Endothelial cell of umbilical vein (primary cell): ENCODE measurements around the gene UEVLD. TPM values are rescaled to one million over a fixed set of nuclear protein-coding genes. Genes with fewer than 3 reads are reported as not detected.

Experiments
- BruUV-seq: library from RNA; stranded (reverse); fragments of 400-500 nt; replicated peaks from 2 replicates; lab custom pipeline; 2021; lab: Mats Ljungman, UMichigan
- CTCF ChIA-PET: fragments of 300-600, 350-600 bp; sonication (Branson Sonifier 250); formaldehyde crosslinking; loops from one replicate; lab custom pipeline; 2021; ENCODE audit warnings: antibody characterized with exemption, inconsistent platforms; lab: Charles Lee
- POLR2A ChIA-PET: fragments of 300-600, 350-600 bp; sonication (Branson Sonifier 250); formaldehyde crosslinking; loops from one replicate; lab custom pipeline; 2021; ENCODE audit warnings: antibody characterized with exemption, inconsistent platforms; lab: Charles Lee
- DNase-seq: peaks from one replicate; pipeline ENCODE4 v3.0.0-alpha.2; 2011; ENCODE audit warnings: low read depth, low spot score
- FAIRE-seq: peaks from 2 replicates; lab custom pipeline; 2011; peaks lifted over from hg19 to GRCh38; lab: Jason Lieb, UNC
- H2AFZ ChIP-seq: 2 replicates; pipeline ENCODE4 v1.6.0; 2012; ENCODE audit warnings: low read depth, low read length, control low read depth, inconsistent platforms
- H3K27ac ChIP-seq: 2 replicates; pipeline ENCODE4 v1.5.1; 2011; ENCODE audit warnings: low read depth, mild to moderate bottlenecking, control low read depth, low read length, moderate library complexity; ENCODE audit not compliant: insufficient read depth
- H3K27me3 ChIP-seq, 2 experiments: 2 replicates each; pipeline versions ENCODE4 v1.6.0 to v1.6.1; 2011; ENCODE audit warnings: low read length in 2 of 2, mixed read lengths in 1 of 2; ENCODE audit not compliant: control insufficient read depth in 2 of 2, insufficient read depth in 2 of 2
- H3K36me3 ChIP-seq, 2 experiments: 2 replicates in 1 of 2; 3 replicates in 1 of 2; pipeline ENCODE4 v1.5.1; 2011; ENCODE audit warnings: low read length in 2 of 2, mild to moderate bottlenecking in 1 of 2, moderate library complexity in 1 of 2; ENCODE audit not compliant: control insufficient read depth in 2 of 2, insufficient read depth in 2 of 2; ENCODE audit errors: extremely low read depth in 1 of 2
- H3K4me1 ChIP-seq: 3 replicates; pipeline ENCODE4 v1.5.1; 2011; ENCODE audit warnings: mild to moderate bottlenecking, low read length; ENCODE audit not compliant: control insufficient read depth, insufficient read depth; ENCODE audit errors: extremely low read depth
- H3K4me2 ChIP-seq: 2 replicates; pipeline ENCODE4 v1.6.1; 2011; ENCODE audit warnings: low read length, control low read depth, mixed read lengths; ENCODE audit not compliant: insufficient read depth
- H3K4me3 ChIP-seq, 3 experiments: fragments of 200-600 bp in 1 of 3; sonication (generic), shearing (Covaris generic) in 1 of 3; replicated peaks in 1 of 3; 2 replicates each; pipeline ENCODE4 v1.5.1; 2011 to 2016; ENCODE audit warnings: control low read depth in 3 of 3, low read length in 3 of 3, mild to moderate bottlenecking in 2 of 3, inconsistent platforms in 1 of 3, low read depth in 1 of 3, moderate library complexity in 1 of 3; ENCODE audit not compliant: insufficient read depth in 1 of 3
- H3K79me2 ChIP-seq: 2 replicates; pipeline ENCODE4 v1.6.0; 2012; ENCODE audit warnings: low read length, inconsistent platforms; ENCODE audit not compliant: control insufficient read depth, insufficient read depth
- H3K9ac ChIP-seq: replicated peaks from 2 replicates; pipeline ENCODE3; 2011; ENCODE audit warnings: low read length, control low read depth; ENCODE audit not compliant: insufficient read depth; ENCODE audit errors: extremely low read depth
- H3K9me1 ChIP-seq: replicated peaks from 3 replicates; pipeline ENCODE4 v1.6.0; 2011; ENCODE audit warnings: mild to moderate bottlenecking, low read length; ENCODE audit not compliant: control insufficient read depth, insufficient read depth; ENCODE audit errors: extremely low read depth
- H3K9me3 ChIP-seq: replicated peaks from 2 replicates; pipeline ENCODE4 v1.5.1; 2012; ENCODE audit warnings: low read length, inconsistent platforms; ENCODE audit not compliant: control insufficient read depth, insufficient read depth
- H4K20me1 ChIP-seq: replicated peaks from 2 replicates; pipeline ENCODE3; 2011; ENCODE audit warnings: mild to moderate bottlenecking, low read length; ENCODE audit not compliant: control insufficient read depth, insufficient read depth; ENCODE audit errors: extremely low read depth
- CTCF ChIP-seq, 2 donors: IDR thresholded peaks; 1 replicate in 1 of 2; 2 replicates in 1 of 2; pipeline ENCODE4 v1.5.1; 2011; ENCODE audit warnings: low read length in 2 of 2, mild to moderate bottlenecking in 2 of 2, moderate library complexity in 2 of 2, control low read depth in 1 of 2, inconsistent platforms in 1 of 2, low read depth in 1 of 2; ENCODE audit not compliant: insufficient read depth in 1 of 2; ENCODE audit errors: extremely low read depth in 1 of 2
- FOS ChIP-seq: IDR thresholded peaks from 2 replicates; pipeline ENCODE4 v1.6.1; 2011; ENCODE audit warnings: mild to moderate bottlenecking, low read length, moderate library complexity, borderline replicate concordance; ENCODE audit not compliant: insufficient read depth
- GATA2 ChIP-seq: IDR thresholded peaks from 2 replicates; pipeline ENCODE4 v1.7.0; 2011; ENCODE audit warnings: low read depth, mild to moderate bottlenecking, moderate library complexity, mixed read lengths, low read length; ENCODE audit not compliant: insufficient read length, insufficient read depth
- MYC ChIP-seq: IDR thresholded peaks from one replicate; pipeline ENCODE4 v1.6.1; 2011; ENCODE audit warnings: mild to moderate bottlenecking, low read depth, low read length
- POLR2A ChIP-seq: IDR thresholded peaks from 2 replicates; pipeline ENCODE4 v1.6.1; 2012; ENCODE audit warnings: low read depth, mild to moderate bottlenecking, control low read depth, low read length
- POLR2AphosphoS5 ChIP-seq: IDR thresholded peaks from 2 replicates; pipeline ENCODE4 v1.6.1; 2012; ENCODE audit warnings: low read depth, mild to moderate bottlenecking, control low read depth, low read length, moderate library complexity; ENCODE audit not compliant: insufficient read depth
- dilution Hi-C: fragments of 300-500 bp; cut with MboI; formaldehyde crosslinking; loops from one replicate; pipeline ENCODE4 v1.15.0; 2019; ENCODE audit warnings: low sequenced_read_pairs; ENCODE audit not compliant: extremely low pct_ligation_motif_present
- intact Hi-C: fragments of 100-400 bp; cut with micrococcal nuclease; formaldehyde crosslinking; loops from one replicate; pipeline ENCODE4 v1.10.0; 2022
- polyA plus RNA-seq, 4 experiments: library from polyadenylated mRNA; depleted of rRNA in 3 of 4; stranded (reverse) in 3 of 4; unstranded in 1 of 4; fragments of >200 nt; gene quantifications; 2 replicates each; pipeline versions ENCODE4 v1.2.1 to v1.2.3, GENCODE V29; 2011 to 2012; ENCODE audit warnings: missing spikeins in 1 of 4
- total RNA-seq: library from RNA; stranded (reverse); gene quantifications from 2 replicates; pipeline ENCODE4 v1.2.3, GENCODE V29; 2021

Gene UEVLD
- total and polyA plus RNA-seq, 2 donors (not counting 3 experiments of a cell fraction or from before 2014, with no cell fraction given): 9.2 to 19.1 TPM

GRCh38 chr11:18623707-18624106, 35.2 kb upstream of the UEVLD start:
- TF ChIP-seq FOS: no peak
- TF ChIP-seq POLR2AphosphoS5: no peak
- no peak for TF ChIP-seq POLR2A
- TF ChIP-seq GATA2: no peak
- no peak for TF ChIP-seq MYC
- TF ChIP-seq CTCF (IDR thresholded peaks at IDR 0.05; ENCODE audit: extremely low read depth in 1 of 2, insufficient read depth in 1 of 2, low read depth in 1 of 2, low read length in 2 of 2): no peak
- no TSS peak for BruUV-seq
- Histone ChIP-seq H3K9me1 (no peaks in the 10 kb centered on the region), H3K9ac (no peak overlapping the region), H3K9me3 (no peaks in the 10 kb centered on the region), H3K27me3 (no peaks in the 10 kb centered on the region), H4K20me1 (peaks cover 1% of the 10 kb centered on the region), H3K4me3 (no peak overlapping the region), H3K36me3 (no peaks in the 10 kb centered on the region), H2AFZ (no peak overlapping the region), H3K27ac (no peak overlapping the region), H3K4me2 (no peak overlapping the region), H3K4me1 (no peaks in the 10 kb centered on the region), H3K79me2 (peaks cover 78% of the 10 kb centered on the region)
- POLR2A ChIA-PET: no interaction called here
- no peak for DNase-seq
- CTCF ChIA-PET: no interaction called here
- intact Hi-C loops (no loop called here), dilution Hi-C loops (no loop called here)
- FAIRE-seq: no peak
